Natural killer cell (primary cell): ENCODE data around the gene EN2. TPM values are rescaled to one million over a fixed set of nuclear protein-coding genes. Genes with fewer than 3 reads are reported as not detected.

Experiments
- ATAC-seq, 3 donors: fragments of 150-1000 bp in 2 of 3; fragments of 200-7000 bp in 1 of 3; cut with Tn5 transposase; 1 replicate in 1 of 3; 2 replicates in 2 of 3; pipeline ENCODE4 v1.10.0; 2021; ENCODE audit warnings: mild to moderate bottlenecking in 2 of 3, moderate library complexity in 2 of 3
- DNase-seq, 2 donors: peaks; one replicate each; pipeline versions ENCODE4 v3.0.0 to v3.0.0-alpha.2; 2013 to 2021; ENCODE audit warnings: mixed read lengths in 1 of 2
- H3K27ac ChIP-seq: one replicate; pipeline ENCODE4 v1.5.1; 2013; ENCODE audit warnings: mild to moderate bottlenecking, low read length
- H3K27me3 ChIP-seq: one replicate; pipeline ENCODE4 v1.6.1; 2013; ENCODE audit warnings: low read length; ENCODE audit not compliant: control insufficient read depth, insufficient read depth
- H3K36me3 ChIP-seq: one replicate; pipeline ENCODE4 v1.6.1; 2013; ENCODE audit warnings: low read length; ENCODE audit not compliant: control insufficient read depth, insufficient read depth
- H3K4me1 ChIP-seq: one replicate; pipeline ENCODE4 v1.6.1; 2013; ENCODE audit warnings: low read length; ENCODE audit not compliant: control insufficient read depth, insufficient read depth
- H3K4me3 ChIP-seq: one replicate; pipeline ENCODE4 v1.5.1; 2013; ENCODE audit warnings: low read length
- H3K9me3 ChIP-seq: one replicate; pipeline ENCODE4 v1.6.1; 2013; ENCODE audit warnings: low read length; ENCODE audit not compliant: control insufficient read depth, insufficient read depth
- H3K27ac Mint-ChIP-seq, 2 donors: one replicate each; pipeline ENCODE4 v1.8.0; 2022; ENCODE audit warnings: mild to moderate bottlenecking in 2 of 2, mixed read lengths in 2 of 2, moderate library complexity in 1 of 2
- H3K27me3 Mint-ChIP-seq, 2 donors: one replicate each; pipeline ENCODE4 v1.8.0; 2022; ENCODE audit warnings: low read depth in 2 of 2, mixed read lengths in 2 of 2
- H3K36me3 Mint-ChIP-seq: one replicate; pipeline ENCODE4 v1.8.0; 2022; ENCODE audit warnings: mixed read lengths
- H3K4me1 Mint-ChIP-seq, 2 donors: one replicate each; pipeline ENCODE4 v1.8.0; 2022; ENCODE audit warnings: mixed read lengths in 2 of 2
- H3K4me3 Mint-ChIP-seq: one replicate; pipeline ENCODE4 v1.8.0; 2022; ENCODE audit warnings: mild to moderate bottlenecking, moderate library complexity, mixed read lengths
- H3K9me3 Mint-ChIP-seq, 2 donors: one replicate each; pipeline ENCODE4 v1.8.0; 2022; ENCODE audit warnings: mixed read lengths in 2 of 2
- CTCF ChIP-seq: fragments of 200-600 bp; IDR thresholded peaks from one replicate; pipeline ENCODE4 v1.8.0; 2022; ENCODE audit warnings: antibody characterized with exemption
- WGBS: methylation state at CpG from one replicate; pipeline ENCODE4 v1.1.7; 2013; ENCODE audit warnings: missing lambda C conversion rate; ENCODE audit not compliant: insufficient coverage; 5-methylcytosine and 5-hydroxymethylcytosine counted together
- intact Hi-C: fragments of 100-400 bp; cut with micrococcal nuclease; formaldehyde crosslinking; loops from one replicate; pipeline ENCODE4 v1.14.2; 2022
- total RNA-seq, 4 donors: library from RNA; stranded (reverse); fragments of 120-200 nt in 1 of 4; gene quantifications; one replicate each; pipeline versions ENCODE4 v1.2.3 to v1.2.4, GENCODE V29; 2013 to 2022

EN2 gene
- total RNA-seq, 3 donors from 2014 or later (not counting 1 experiment from before 2014, with no cell fraction given), result not detected

GRCh38 chr7:155425011-155425340 lies 33.0 kb upstream of the EN2 start:
- Histone ChIP-seq H3K36me3 (no peaks in the 10 kb centered on the region), H3K27me3 (no peaks in the 10 kb centered on the region), H3K4me1 (no peaks in the 10 kb centered on the region), H3K9me3 (no peaks in the 10 kb centered on the region), H3K27ac (no peak overlapping the region), H3K4me3 (no peak overlapping the region)
- WGBS, result 84% methylated on average over 7 of the region's 7 CpGs
- Mint-ChIP-seq H3K36me3 (no peaks in the 10 kb centered on the region), H3K4me1 (no peaks in the 10 kb centered on the region), H3K27ac (no peak overlapping the region), H3K9me3 (no peaks in the 10 kb centered on the region), H3K4me3 (no peak overlapping the region), H3K27me3 (peaks cover 11 to 27% of the 10 kb centered on the region in 2 donors)
- DNase-seq (no peak), ATAC-seq (no peak)
- intact Hi-C loops, result no loop called here
- no peak for TF ChIP-seq CTCF

- WGBS, result 80% methylated on average over 9 of the region's 9 CpGs
- peaks cover 12 to 35% of the 10 kb centered on the region in 2 donors for H3K27me3 Mint-ChIP-seq
- intact Hi-C loops, result no loop called here
These were observed 32.0 kb upstream of the EN2 start for GRCh38 chr7:155425887-155426286.

GRCh38 chr7:155426543-155427410 lies 31.2 kb upstream of the EN2 start:
- Mint-ChIP-seq H3K36me3 (no peaks in the 10 kb centered on the region), H3K4me3 (no peak overlapping the region), H3K4me1 (no peaks in the 10 kb centered on the region), H3K27me3 (peaks cover 21 to 37% of the 10 kb centered on the region in 2 donors), H3K9me3 (no peaks in the 10 kb centered on the region), H3K27ac (no peak overlapping the region)
- H3K27ac ChIP-seq, result no peak overlapping the region
- WGBS, result 73% methylated on average over 20 of the region's 20 CpGs
- intact Hi-C loops, result no loop called here
- no peak overlapping the region for H3K4me3 ChIP-seq
- no peaks in the 10 kb centered on the region for H3K4me1 ChIP-seq
- ATAC-seq, result no peak
- no peaks in the 10 kb centered on the region for H3K9me3 ChIP-seq
- DNase-seq, result no peak
- no peak for TF ChIP-seq CTCF
- no peaks in the 10 kb centered on the region for H3K36me3 ChIP-seq
- no peaks in the 10 kb centered on the region for H3K27me3 ChIP-seq

More at GRCh38 chr7:155425887-155426286, 32.0 kb upstream of the EN2 start:
- no peak for DNase-seq
- Histone ChIP-seq H3K36me3 (no peaks in the 10 kb centered on the region), H3K4me1 (no peaks in the 10 kb centered on the region), H3K27ac (no peak overlapping the region), H3K4me3 (no peak overlapping the region), H3K27me3 (no peaks in the 10 kb centered on the region), H3K9me3 (no peaks in the 10 kb centered on the region)
- Mint-ChIP-seq H3K4me1 (no peaks in the 10 kb centered on the region), H3K27ac (no peak overlapping the region), H3K9me3 (no peaks in the 10 kb centered on the region), H3K36me3 (no peaks in the 10 kb centered on the region), H3K4me3 (no peak overlapping the region)
- ATAC-seq, result no peak
- no peak for TF ChIP-seq CTCF
